Measurements from ENCODE around the gene JAK1.

Gene JAK1

DNA sequence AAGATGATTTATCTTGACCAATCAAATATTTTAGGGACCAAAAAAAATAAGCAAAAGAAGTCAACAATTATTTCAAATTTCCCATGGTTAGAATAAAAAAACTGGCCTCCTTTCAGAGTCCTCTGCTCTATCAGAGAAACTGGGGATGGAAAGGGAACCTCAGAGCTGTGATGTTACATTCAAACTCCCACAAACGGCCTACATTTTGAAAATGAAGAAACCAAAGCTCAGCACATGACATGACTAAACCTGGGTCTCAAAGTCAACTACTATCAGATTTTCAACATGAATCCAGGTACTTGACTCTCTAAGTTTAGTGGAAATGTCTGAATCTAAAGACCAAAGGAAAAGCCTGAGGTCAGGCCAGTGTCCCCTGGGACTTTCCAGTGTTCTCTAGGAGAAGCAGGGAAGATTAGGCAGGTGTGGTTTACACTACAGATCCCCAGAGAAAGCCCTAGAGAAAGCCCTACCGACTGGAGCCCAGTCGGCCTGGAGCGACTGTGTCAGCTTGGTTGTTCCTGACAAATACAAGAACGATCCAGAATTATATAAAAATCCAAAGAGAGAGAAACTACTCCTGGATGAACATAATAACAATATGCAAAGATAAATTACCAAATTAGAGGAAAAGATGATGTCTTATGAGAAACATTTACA is 24.8 kb downstream of the JAK1 start:
- no peaks in the 10 kb centered on the region for H3K9me2 ChIP-seq (replicated peaks; ENCODE audit: insufficient read depth, low read length)
- no peaks in the 10 kb centered on the region for H3K36me3 ChIP-seq (replicated peaks; ENCODE audit: insufficient read depth, low read length)
- H3F3A ChIP-seq (ENCODE audit: insufficient read depth, low read length), result no peaks in the 10 kb centered on the region
- no peak overlapping the region for H3K9ac ChIP-seq (ENCODE audit: low read length)
- TF ChIP-seq, protein P1, sequence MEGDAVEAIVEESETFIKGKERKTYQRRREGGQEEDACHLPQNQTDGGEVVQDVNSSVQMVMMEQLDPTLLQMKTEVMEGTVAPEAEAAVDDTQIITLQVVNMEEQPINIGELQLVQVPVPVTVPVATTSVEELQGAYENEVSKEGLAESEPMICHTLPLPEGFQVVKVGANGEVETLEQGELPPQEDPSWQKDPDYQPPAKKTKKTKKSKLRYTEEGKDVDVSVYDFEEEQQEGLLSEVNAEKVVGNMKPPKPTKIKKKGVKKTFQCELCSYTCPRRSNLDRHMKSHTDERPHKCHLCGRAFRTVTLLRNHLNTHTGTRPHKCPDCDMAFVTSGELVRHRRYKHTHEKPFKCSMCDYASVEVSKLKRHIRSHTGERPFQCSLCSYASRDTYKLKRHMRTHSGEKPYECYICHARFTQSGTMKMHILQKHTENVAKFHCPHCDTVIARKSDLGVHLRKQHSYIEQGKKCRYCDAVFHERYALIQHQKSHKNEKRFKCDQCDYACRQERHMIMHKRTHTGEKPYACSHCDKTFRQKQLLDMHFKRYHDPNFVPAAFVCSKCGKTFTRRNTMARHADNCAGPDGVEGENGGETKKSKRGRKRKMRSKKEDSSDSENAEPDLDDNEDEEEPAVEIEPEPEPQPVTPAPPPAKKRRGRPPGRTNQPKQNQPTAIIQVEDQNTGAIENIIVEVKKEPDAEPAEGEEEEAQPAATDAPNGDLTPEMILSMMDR (IDR thresholded peaks at IDR 0.05; ENCODE audit: low read length), result no peak
- no peak for TF ChIP-seq EZH2phosphoT487 (IDR thresholded peaks at IDR 0.05; ENCODE audit: low read length)
- no peak for TF ChIP-seq EZH2 (optimal IDR thresholded peaks at IDR 0.05; ENCODE audit: low read depth, low read length)
- DNase-seq, result no peak
- peaks cover 97% of the 10 kb centered on the region for H3K79me2 ChIP-seq (ENCODE audit: low read length)
- H4K20me1 ChIP-seq (ENCODE audit: insufficient read depth, low read length), result peaks cover 4% of the 10 kb centered on the region; the same call in 1 of the 2 replicates
- H3K4me3 ChIP-seq (ENCODE audit: low read length), result no peak overlapping the region
- peaks cover 33% of the 10 kb centered on the region for H3K4me1 ChIP-seq (ENCODE audit: low read length)
- H3K9me3 ChIP-seq (replicated peaks; ENCODE audit: insufficient read depth, low read length), result no peaks in the 10 kb centered on the region
- no peak overlapping the region for H3K4me2 ChIP-seq (ENCODE audit: low read depth, low read length)
- H3K27me3 ChIP-seq (replicated peaks; ENCODE audit: insufficient read depth, low read length), result no peaks in the 10 kb centered on the region
- H2AFZ ChIP-seq (ENCODE audit: low read length), result no peak overlapping the region
- H3K27ac ChIP-seq (ENCODE audit: low read length), result no peak overlapping the region

DNA sequence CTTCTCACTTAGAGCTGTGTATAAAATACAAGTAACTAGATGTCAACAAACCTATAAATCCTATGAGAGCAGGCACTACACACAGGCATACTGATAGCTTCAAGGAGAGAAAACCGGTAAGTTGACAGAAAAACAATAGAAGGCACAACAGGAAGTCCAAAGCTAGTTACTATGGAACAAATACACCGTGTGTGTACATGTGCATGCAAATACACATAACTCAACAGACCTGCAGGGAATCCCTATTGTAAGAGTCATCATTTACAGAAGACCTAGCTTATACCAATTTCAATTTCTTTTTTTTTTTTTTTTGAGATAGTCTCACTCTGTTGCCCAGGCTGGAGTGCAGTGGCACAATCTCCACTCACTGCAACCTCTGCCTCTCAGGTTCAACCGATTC is 26.3 kb downstream of the JAK1 start:
- no peaks in the 10 kb centered on the region for H3F3A ChIP-seq (ENCODE audit: insufficient read depth, low read length)
- no peak overlapping the region for H3K4me2 ChIP-seq (ENCODE audit: low read depth, low read length)
- no peaks in the 10 kb centered on the region for H3K9me3 ChIP-seq (replicated peaks; ENCODE audit: insufficient read depth, low read length)
- TF ChIP-seq, protein P1 (IDR thresholded peaks at IDR 0.05; ENCODE audit: low read length), result no peak
- no peak for TF ChIP-seq EZH2 (optimal IDR thresholded peaks at IDR 0.05; ENCODE audit: low read depth, low read length)
- no peak for TF ChIP-seq EZH2phosphoT487 (IDR thresholded peaks at IDR 0.05; ENCODE audit: low read length)
- no peak overlapping the region for H2AFZ ChIP-seq (ENCODE audit: low read length)
- peaks cover 4% of the 10 kb centered on the region; the same call in 1 of the 2 replicates for H4K20me1 ChIP-seq (ENCODE audit: insufficient read depth, low read length)
- H3K79me2 ChIP-seq (ENCODE audit: low read length), result peaks cover 97% of the 10 kb centered on the region
- H3K27me3 ChIP-seq (replicated peaks; ENCODE audit: insufficient read depth, low read length), result no peaks in the 10 kb centered on the region
- H3K9me2 ChIP-seq (replicated peaks; ENCODE audit: insufficient read depth, low read length), result no peaks in the 10 kb centered on the region
- H3K36me3 ChIP-seq (replicated peaks; ENCODE audit: insufficient read depth, low read length), result no peaks in the 10 kb centered on the region
- H3K4me3 ChIP-seq (ENCODE audit: low read length), result no peak overlapping the region
- no peak for DNase-seq
- peaks cover 30% of the 10 kb centered on the region for H3K4me1 ChIP-seq (ENCODE audit: low read length)
- H3K9ac ChIP-seq (ENCODE audit: low read length), result no peak overlapping the region
- H3K27ac ChIP-seq (ENCODE audit: low read length), result no peak overlapping the region

DNA sequence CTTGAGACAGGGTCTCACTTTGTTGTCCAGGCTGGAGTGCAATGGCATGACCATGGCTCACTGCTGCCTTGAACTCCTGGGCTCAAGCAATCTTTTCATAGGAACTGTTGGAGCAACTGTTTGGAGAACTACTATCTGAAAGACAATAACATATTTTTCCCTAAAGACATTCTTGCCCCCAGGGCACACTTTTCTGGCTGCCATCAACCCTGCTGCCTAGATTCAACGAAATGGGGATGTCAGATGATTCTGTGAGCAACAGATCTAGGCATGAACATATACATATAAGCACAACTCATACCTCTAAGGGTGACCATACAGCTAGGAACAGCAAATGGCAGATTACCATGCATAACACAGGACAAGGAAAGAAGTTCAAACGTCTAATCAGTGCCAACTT is 27.4 kb downstream of the JAK1 start:
- H3K9me2 ChIP-seq (replicated peaks; ENCODE audit: insufficient read depth, low read length), result no peaks in the 10 kb centered on the region
- no peak overlapping the region for H2AFZ ChIP-seq (ENCODE audit: low read length)
- H3K79me2 ChIP-seq (ENCODE audit: low read length), result peaks cover 98% of the 10 kb centered on the region
- H3K27ac ChIP-seq (ENCODE audit: low read length), result no peak overlapping the region
- H3K27me3 ChIP-seq (replicated peaks; ENCODE audit: insufficient read depth, low read length), result no peaks in the 10 kb centered on the region
- H3K4me2 ChIP-seq (ENCODE audit: low read depth, low read length), result no peak overlapping the region
- no peak for DNase-seq
- peaks cover 30% of the 10 kb centered on the region for H3K4me1 ChIP-seq (ENCODE audit: low read length)
- no peak overlapping the region for H3K4me3 ChIP-seq (ENCODE audit: low read length)
- H3F3A ChIP-seq (ENCODE audit: insufficient read depth, low read length), result no peaks in the 10 kb centered on the region
- TF ChIP-seq EZH2phosphoT487 (IDR thresholded peaks at IDR 0.05; ENCODE audit: low read length), result no peak
- TF ChIP-seq EZH2 (optimal IDR thresholded peaks at IDR 0.05; ENCODE audit: low read depth, low read length), result no peak
- TF ChIP-seq, protein P1 (IDR thresholded peaks at IDR 0.05; ENCODE audit: low read length), result no peak
- H3K9me3 ChIP-seq (replicated peaks; ENCODE audit: insufficient read depth, low read length), result no peaks in the 10 kb centered on the region
- no peaks in the 10 kb centered on the region for H3K36me3 ChIP-seq (replicated peaks; ENCODE audit: insufficient read depth, low read length)
- peaks cover 4% of the 10 kb centered on the region; the same call in 1 of the 2 replicates for H4K20me1 ChIP-seq (ENCODE audit: insufficient read depth, low read length)
- H3K9ac ChIP-seq (ENCODE audit: low read length), result no peak overlapping the region

All from MM.1S (cell line).